Esophagus muscularis mucosa (tissue), 4 donors: ENCODE results near the gene P2RY13. TPM values are rescaled to one million over a fixed set of nuclear protein-coding genes. Genes with fewer than 3 reads are reported as not detected.

Experiments
- DNase-seq: peaks from one replicate; pipeline ENCODE4 v3.0.0-alpha.2; 2017; ENCODE audit errors: extremely low spot score
- H3K27ac ChIP-seq, 4 donors: fragments of 200-600 bp; sonication (generic); replicated peaks in 1 of 4; 1 replicate in 3 of 4; 2 replicates in 1 of 4; pipeline ENCODE4 v1.5.1; 2016 to 2019; ENCODE audit warnings: mild to moderate bottlenecking in 1 of 4
- H3K27me3 ChIP-seq, 4 donors: fragments of 200-600 bp; sonication (generic); one replicate each; pipeline versions ENCODE4 v1.5.1 to v1.6.0; 2016 to 2019
- H3K36me3 ChIP-seq, 4 donors: fragments of 200-600 bp; sonication (generic); one replicate each; pipeline ENCODE4 v1.5.1; 2016 to 2019
- H3K4me1 ChIP-seq, 4 donors: fragments of 200-600 bp; sonication (generic); one replicate each; pipeline ENCODE4 v1.5.1; 2016 to 2019
- H3K4me3 ChIP-seq, 4 donors: fragments of 200-600 bp; sonication (generic); 1 replicate in 2 of 4; 2 replicates in 2 of 4; pipeline ENCODE4 v1.5.1; 2016 to 2019; ENCODE audit warnings: mild to moderate bottlenecking in 4 of 4, moderate library complexity in 1 of 4
- H3K9me3 ChIP-seq, 4 donors: fragments of 200-600 bp; sonication (generic); 1 replicate in 3 of 4; 2 replicates in 1 of 4; pipeline ENCODE4 v1.5.1; 2016 to 2019
- CTCF ChIP-seq, 3 experiments: fragments of 200-600 bp in 2 of 3; fragments of 450-650 bp in 1 of 3; sonication (generic) in 2 of 3; IDR thresholded peaks; one replicate each; pipeline ENCODE4 v1.5.1; 2017 to 2019; ENCODE audit warnings: antibody characterized with exemption in 3 of 3, mild to moderate bottlenecking in 2 of 3, moderate library complexity in 1 of 3
- EP300 ChIP-seq: sonication (generic); formaldehyde crosslinking; IDR thresholded peaks from one replicate; pipeline ENCODE4 v1.6.1; 2017; ENCODE audit warnings: antibody characterized with exemption
- POLR2A ChIP-seq: fragments of 450-650 bp; IDR thresholded peaks from one replicate; pipeline ENCODE4 v1.6.1; 2017; ENCODE audit warnings: antibody characterized with exemption, moderate library complexity, mild to moderate bottlenecking, low read depth
- POLR2AphosphoS5 ChIP-seq, 2 donors: sonication (generic); formaldehyde crosslinking; IDR thresholded peaks; one replicate each; pipeline ENCODE4 v1.6.1; 2017; ENCODE audit warnings: antibody characterized with exemption in 2 of 2
- WGBS: methylation state at CpG from one replicate; pipeline ENCODE4 v1.1.5; 2018; 5-methylcytosine and 5-hydroxymethylcytosine counted together
- intact Hi-C: fragments of 100-400 bp; cut with DNase I; formaldehyde crosslinking; loops from one replicate; pipeline ENCODE4 v1.15.1; 2023
- total RNA-seq, 4 donors: library from RNA; depleted of rRNA; stranded (reverse); fragments of >200 nt; gene quantifications; one replicate each; pipeline versions ENCODE4 v1.1.0 to v1.2.1, GENCODE V29; 2016

Gene P2RY13
- total RNA-seq, 4 donors from 2014 or later: 0.80 to 2.0 (median 1.4) TPM

GRCh38 chr3:151315846-151316245 is 13.5 kb downstream of the P2RY13 start:
- no peaks in the 10 kb centered on the region for H3K27me3 ChIP-seq
- intact Hi-C loops: no loop called here
- H3K36me3 ChIP-seq: no peaks in the 10 kb centered on the region
- DNase-seq: peak; percentile 7
- TF ChIP-seq CTCF (IDR thresholded peaks at IDR 0.05) (no peak), POLR2A (no peak), POLR2AphosphoS5 (IDR thresholded peaks at IDR 0.05) (no peak), EP300 (no peak)
- no peaks in the 10 kb centered on the region for H3K4me1 ChIP-seq
- H3K27ac ChIP-seq: no peak overlapping the region
- H3K9me3 ChIP-seq: no peaks in the 10 kb centered on the region
- WGBS: 91% methylated on average over 2 of the region's 2 CpGs
- H3K4me3 ChIP-seq: no peak overlapping the region

GRCh38 chr3:151315136-151315535 is 14.2 kb downstream of the P2RY13 start:
- no peaks in the 10 kb centered on the region for H3K4me1 ChIP-seq
- no peaks in the 10 kb centered on the region for H3K27me3 ChIP-seq

DNA sequence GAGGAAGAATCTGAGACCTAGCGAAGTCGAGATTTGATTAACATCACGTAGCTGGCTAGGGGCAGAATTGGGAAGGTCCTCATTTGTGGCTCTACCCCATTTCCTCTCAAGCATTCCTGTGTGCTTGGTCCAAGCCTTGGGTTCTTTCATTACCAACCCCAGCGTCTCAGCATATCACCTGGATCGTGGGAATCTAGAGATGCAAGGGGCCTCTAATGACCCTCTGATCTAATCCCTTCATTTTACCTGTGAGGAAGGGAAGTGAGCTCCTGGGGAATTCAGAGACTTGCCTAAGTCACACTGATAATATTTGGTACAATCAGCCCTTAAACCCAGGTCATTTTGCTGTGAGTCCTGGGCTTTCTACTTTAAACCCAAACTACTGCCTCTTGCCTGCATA is 14.8 kb downstream of the P2RY13 start:
- no peak for DNase-seq
- no peaks in the 10 kb centered on the region for H3K4me1 ChIP-seq
- 94% methylated on average over 5 of the region's 5 CpGs for WGBS
- no peak for TF ChIP-seq CTCF (IDR thresholded peaks at IDR 0.05)
- TF ChIP-seq POLR2AphosphoS5 (IDR thresholded peaks at IDR 0.05): no peak
- TF ChIP-seq EP300: no peak
- no peak for TF ChIP-seq POLR2A
- no peaks in the 10 kb centered on the region for H3K36me3 ChIP-seq
- intact Hi-C loops: no loop called here
- no peaks in the 10 kb centered on the region for H3K9me3 ChIP-seq
- no peaks in the 10 kb centered on the region for H3K27me3 ChIP-seq
- no peak overlapping the region for H3K27ac ChIP-seq
- no peak overlapping the region for H3K4me3 ChIP-seq

More at GRCh38 chr3:151315136-151315535, 14.2 kb downstream of the P2RY13 start:
- 94% methylated on average over 2 of the region's 2 CpGs for WGBS
- Histone ChIP-seq H3K27ac (no peak overlapping the region), H3K9me3 (no peaks in the 10 kb centered on the region), H3K36me3 (no peaks in the 10 kb centered on the region), H3K4me3 (no peak overlapping the region)
- no peak for DNase-seq
- intact Hi-C loops: no loop called here
- no peak for TF ChIP-seq CTCF (IDR thresholded peaks at IDR 0.05)
- TF ChIP-seq POLR2A: no peak
- TF ChIP-seq EP300: no peak
- no peak for TF ChIP-seq POLR2AphosphoS5 (IDR thresholded peaks at IDR 0.05)

- TF ChIP-seq POLR2A (no peak), CTCF (IDR thresholded peaks at IDR 0.05) (no peak), EP300 (no peak), POLR2AphosphoS5 (IDR thresholded peaks at IDR 0.05) (no peak)
- Histone ChIP-seq H3K27me3 (no peaks in the 10 kb centered on the region), H3K9me3 (no peaks in the 10 kb centered on the region), H3K36me3 (no peaks in the 10 kb centered on the region), H3K4me3 (no peak overlapping the region), H3K27ac (no peak overlapping the region), H3K4me1 (no peaks in the 10 kb centered on the region)
- DNase-seq: peak; percentile 47
- intact Hi-C loops: no loop called here
- 93% methylated on average over 2 of the region's 2 CpGs for WGBS
These were observed 15.2 kb downstream of the P2RY13 start for GRCh38 chr3:151314137-151314536.

DNA sequence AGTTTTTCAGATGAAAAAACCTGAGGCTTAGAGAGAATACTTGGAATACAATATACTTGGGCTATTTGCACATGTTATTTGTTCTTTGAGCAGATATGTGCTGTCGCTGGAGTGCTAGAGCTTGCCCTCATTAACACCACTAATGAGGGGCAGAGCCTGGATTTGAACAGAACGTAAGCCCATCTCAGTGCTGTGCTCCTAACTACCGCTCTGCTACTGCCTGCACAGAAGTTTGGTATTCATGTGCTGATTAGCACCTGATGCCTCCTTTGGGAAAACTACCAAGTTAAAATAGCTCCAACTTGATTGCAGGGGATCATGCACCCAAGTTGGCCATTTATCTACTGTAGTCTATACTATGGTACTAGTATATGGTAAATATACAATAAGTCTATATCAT is 16.4 kb downstream of the P2RY13 start:
- TF ChIP-seq EP300 (no peak), POLR2A (no peak), POLR2AphosphoS5 (IDR thresholded peaks at IDR 0.05) (no peak), CTCF (IDR thresholded peaks at IDR 0.05) (no peak)
- peak; percentile 10 for DNase-seq
- H3K36me3 ChIP-seq: no peaks in the 10 kb centered on the region
- 98% methylated on average over 3 of the region's 3 CpGs for WGBS
- H3K27ac ChIP-seq: no peak overlapping the region
- intact Hi-C loops: no loop called here
- H3K4me1 ChIP-seq: no peaks in the 10 kb centered on the region
- H3K9me3 ChIP-seq: no peaks in the 10 kb centered on the region
- H3K27me3 ChIP-seq: no peaks in the 10 kb centered on the region
- H3K4me3 ChIP-seq: no peak overlapping the region
